Astrocyte of the spinal cord (primary cell): Measurements from ENCODE around the gene C8G.

ENCODE experiments used
- DNase-seq: peaks from one replicate; pipeline ENCODE4 v3.0.0; 2011; ENCODE audit warnings: low read depth, low spot score
- H3K4me3 ChIP-seq: 2 replicates; pipeline ENCODE4 v1.5.1; 2011; ENCODE audit warnings: low read depth, mild to moderate bottlenecking, low read length, moderate library complexity
- in situ Hi-C: cut with HindIII; loops from 2 replicates; pipeline ENCODE4 v1.10.0; 2017; ENCODE audit warnings: low sequenced_read_pairs
- TF ChIP-seq, protein P1 (sequence below): IDR thresholded peaks from 2 replicates; pipeline ENCODE4 v1.5.1; 2012; ENCODE audit warnings: low read depth, mild to moderate bottlenecking, low read length, inconsistent platforms

The C8G gene

GRCh38 chr9:136939996-136940525 is 5.0 kb upstream of the C8G start:
- in situ Hi-C loops, result loop anchor here (25.0 kb wide), 1 partner anchor 97 kb away; the partner anchor contains the start of genes ABCA2, FUT7 and NPDC1
- DNase-seq, result no peak
- TF ChIP-seq, protein P1, sequence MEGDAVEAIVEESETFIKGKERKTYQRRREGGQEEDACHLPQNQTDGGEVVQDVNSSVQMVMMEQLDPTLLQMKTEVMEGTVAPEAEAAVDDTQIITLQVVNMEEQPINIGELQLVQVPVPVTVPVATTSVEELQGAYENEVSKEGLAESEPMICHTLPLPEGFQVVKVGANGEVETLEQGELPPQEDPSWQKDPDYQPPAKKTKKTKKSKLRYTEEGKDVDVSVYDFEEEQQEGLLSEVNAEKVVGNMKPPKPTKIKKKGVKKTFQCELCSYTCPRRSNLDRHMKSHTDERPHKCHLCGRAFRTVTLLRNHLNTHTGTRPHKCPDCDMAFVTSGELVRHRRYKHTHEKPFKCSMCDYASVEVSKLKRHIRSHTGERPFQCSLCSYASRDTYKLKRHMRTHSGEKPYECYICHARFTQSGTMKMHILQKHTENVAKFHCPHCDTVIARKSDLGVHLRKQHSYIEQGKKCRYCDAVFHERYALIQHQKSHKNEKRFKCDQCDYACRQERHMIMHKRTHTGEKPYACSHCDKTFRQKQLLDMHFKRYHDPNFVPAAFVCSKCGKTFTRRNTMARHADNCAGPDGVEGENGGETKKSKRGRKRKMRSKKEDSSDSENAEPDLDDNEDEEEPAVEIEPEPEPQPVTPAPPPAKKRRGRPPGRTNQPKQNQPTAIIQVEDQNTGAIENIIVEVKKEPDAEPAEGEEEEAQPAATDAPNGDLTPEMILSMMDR, result no peak
- no peak overlapping the region for H3K4me3 ChIP-seq

GRCh38 chr9:136940526-136941230 is 4.4 kb upstream of the C8G start:
- TF ChIP-seq, protein P1, result no peak
- no peak overlapping the region for H3K4me3 ChIP-seq
- no peak for DNase-seq
- in situ Hi-C loops, result loop anchor here (25.0 kb wide), 1 partner anchor 97 kb away; the partner anchor contains the start of genes ABCA2, FUT7 and NPDC1

GRCh38 chr9:136941231-136942111 is 3.6 kb upstream of the C8G start:
- in situ Hi-C loops, result loop anchor here (25.0 kb wide), 1 partner anchor 96 kb away; the partner anchor contains the start of genes ABCA2, FUT7 and NPDC1
- no peak for DNase-seq
- H3K4me3 ChIP-seq, result no peak overlapping the region
- TF ChIP-seq, protein P1, result no peak

DNA sequence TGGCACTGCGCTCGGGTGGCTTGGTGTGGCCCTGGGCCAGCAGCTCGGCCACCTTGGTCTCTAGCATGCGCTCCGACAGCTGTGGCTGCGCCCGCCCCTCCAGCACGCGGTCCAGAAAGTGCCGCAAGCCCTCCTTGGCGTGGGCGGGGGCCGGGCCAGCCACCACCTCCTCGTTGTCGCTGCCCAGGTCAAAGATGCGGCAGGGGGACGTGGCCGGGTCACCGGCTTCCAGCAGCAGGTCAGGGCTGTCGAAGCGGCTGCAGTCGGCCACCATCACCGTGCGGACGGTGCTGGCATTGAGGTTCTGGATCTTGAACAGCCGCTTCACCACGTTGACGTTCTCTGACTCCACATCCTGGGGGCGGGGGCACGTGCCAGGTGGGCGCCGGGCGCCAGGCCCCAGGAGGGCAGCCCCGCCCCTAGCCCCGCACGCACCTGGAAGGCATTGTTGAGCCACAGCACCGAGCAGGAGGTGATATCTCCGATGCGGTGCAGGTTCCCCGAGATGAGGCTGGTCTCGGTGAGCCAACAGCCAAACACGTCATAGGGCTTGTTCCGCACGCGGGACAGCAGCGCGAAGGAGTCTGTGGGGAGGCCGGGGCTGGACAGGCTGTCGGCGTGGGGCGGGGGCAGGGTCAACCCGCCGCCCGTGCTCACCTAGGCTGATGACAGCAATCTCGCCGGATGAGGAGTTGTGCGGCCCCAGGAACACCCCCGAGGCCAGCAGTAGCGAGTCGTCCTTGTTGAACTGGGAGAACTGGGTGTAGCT is 2.7 kb upstream of the C8G start:
- no peak for DNase-seq
- in situ Hi-C loops, result loop anchor here (25.0 kb wide), 1 partner anchor 95 kb away; the partner anchor contains the start of genes ABCA2, FUT7 and NPDC1

GRCh38 chr9:136942881-136943230 is 2.2 kb upstream of the C8G start:
- TF ChIP-seq, protein P1, result no peak
- DNase-seq, result no peak
- peak overlapping the region; percentile 75 for H3K4me3 ChIP-seq
- in situ Hi-C loops, result loop anchor here (25.0 kb wide), 1 partner anchor 94 kb away; the partner anchor contains the start of genes ABCA2, FUT7 and NPDC1

More for the DNA sequence above, 2.7 kb upstream of the C8G start:
- TF ChIP-seq, protein P1, result no peak
- H3K4me3 ChIP-seq, result no peak overlapping the region
